Measurements from ENCODE around the gene PSMD9.

DNA sequence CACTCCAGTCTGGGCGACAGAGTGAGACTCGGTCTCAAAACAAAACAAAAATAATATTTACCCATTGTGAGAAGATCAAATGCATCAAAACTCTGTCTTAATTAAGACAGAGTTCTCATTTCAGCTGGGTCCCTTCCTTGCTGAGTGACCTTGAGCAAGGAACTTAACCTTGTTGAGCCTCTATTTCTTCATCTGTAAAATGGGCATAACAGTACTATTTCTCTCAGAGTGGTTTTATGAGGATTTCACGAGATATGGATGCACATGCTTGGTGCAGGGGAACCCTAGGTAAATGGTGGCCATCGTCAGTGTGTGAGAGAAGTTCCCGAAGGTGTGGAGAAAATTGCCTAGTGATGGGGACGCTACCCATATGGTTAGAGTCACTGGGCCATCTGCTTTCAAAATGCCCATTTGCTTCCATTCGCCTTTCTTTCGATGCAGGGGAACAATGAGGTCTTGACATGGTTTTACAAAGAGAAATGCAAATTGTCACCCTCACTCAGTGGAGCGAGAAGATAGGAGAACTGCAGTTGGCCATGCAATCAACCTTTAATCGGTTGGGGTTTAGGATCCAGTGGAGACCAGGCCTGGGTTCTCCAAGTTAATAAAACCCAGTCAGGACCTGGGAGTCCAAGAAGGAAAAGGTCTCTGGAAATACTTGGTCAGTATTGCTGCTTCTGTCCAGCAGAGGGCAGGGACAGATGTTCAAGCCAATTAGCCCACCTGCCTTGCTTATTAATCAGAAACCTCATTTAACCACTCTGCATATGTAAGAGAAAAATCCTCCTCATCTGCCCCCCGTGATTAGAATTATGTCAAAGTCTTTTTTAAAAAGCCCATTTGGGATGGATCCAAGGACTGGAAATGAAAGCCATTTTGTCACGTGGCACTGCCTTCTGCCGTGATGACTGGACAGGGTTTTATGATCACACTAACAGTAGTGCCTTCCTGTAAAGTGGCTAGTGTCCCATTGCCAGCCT, 67.0 kb downstream of the PSMD9 start:
- TF ChIP-seq EZH2 (IDR thresholded peaks at IDR 0.05; ENCODE audit: insufficient read depth, poor library complexity, severe bottlenecking) (no peak), EZH2phosphoT487 (IDR thresholded peaks at IDR 0.05; ENCODE audit: insufficient read depth, low read depth) (no peak)

All from GM23248 (cell line).